DND-41 (cell line): ENCODE measurements around the gene UBXN4.
"Not testable (repeated sequence)": the region's sequence is repeated elsewhere in the genome, so short reads cannot be mapped to it uniquely, and the experiment has no call there.

Experiments
- ATAC-seq: fragments of 200-7000 bp; cut with Tn5 transposase; 3 replicates; pipeline ENCODE4 v1.9.1; 2021; ENCODE audit warnings: low read depth; ENCODE audit not compliant: insufficient read depth
- DNase-seq: peaks from one replicate; pipeline ENCODE4 v3.0.0-alpha.2; 2020
- H2AFZ ChIP-seq: 2 replicates; pipeline ENCODE4 v1.6.0; 2012; ENCODE audit warnings: low read depth, low read length
- H3K27ac ChIP-seq: 2 replicates; pipeline ENCODE4 v1.5.1; 2012; ENCODE audit warnings: low read length, inconsistent platforms
- H3K27me3 ChIP-seq: fragments of 200-600 bp; sonication (generic); 2 replicates; pipeline ENCODE4 v1.6.0; 2012; ENCODE audit warnings: low read length, mild to moderate bottlenecking, inconsistent platforms; ENCODE audit not compliant: insufficient read depth, poor library complexity
- H3K36me3 ChIP-seq: 2 replicates; pipeline ENCODE4 v1.5.1; 2012; ENCODE audit warnings: low read length, inconsistent platforms; ENCODE audit not compliant: insufficient read depth
- H3K4me1 ChIP-seq: 2 replicates; pipeline ENCODE4 v1.5.1; 2012; ENCODE audit warnings: mild to moderate bottlenecking, low read length; ENCODE audit not compliant: insufficient read depth
- H3K4me2 ChIP-seq: 2 replicates; pipeline ENCODE4 v1.6.0; 2012; ENCODE audit warnings: mild to moderate bottlenecking, moderate library complexity, low read length, inconsistent platforms; ENCODE audit not compliant: insufficient read depth
- H3K4me3 ChIP-seq, 2 experiments: fragments of 200-600 bp in 1 of 2; shearing (Covaris generic) in 1 of 2; 2 replicates each; pipeline ENCODE4 v1.5.1; 2012 to 2016; ENCODE audit warnings: inconsistent platforms in 2 of 2, low read length in 2 of 2, mild to moderate bottlenecking in 2 of 2, low read depth in 1 of 2, moderate library complexity in 1 of 2
- H3K79me2 ChIP-seq: 2 replicates; pipeline ENCODE4 v1.6.0; 2012; ENCODE audit warnings: low read length, inconsistent platforms; ENCODE audit not compliant: insufficient read depth
- H3K9ac ChIP-seq: 2 replicates; pipeline ENCODE4 v1.6.0; 2012; ENCODE audit warnings: low read depth, mild to moderate bottlenecking, inconsistent platforms, low read length, moderate library complexity
- H3K9me3 ChIP-seq: 2 replicates; pipeline ENCODE4 v1.5.1; 2012; ENCODE audit warnings: low read length, moderate library complexity, mild to moderate bottlenecking, inconsistent platforms; ENCODE audit not compliant: insufficient read depth, severe bottlenecking
- H4K20me1 ChIP-seq: 2 replicates; pipeline ENCODE4 v1.6.0; 2012; ENCODE audit warnings: low read length; ENCODE audit not compliant: insufficient read depth
- CTCF ChIP-seq: IDR thresholded peaks from 2 replicates; pipeline ENCODE4 v1.5.1; 2012; ENCODE audit warnings: borderline replicate concordance, low read length, moderate library complexity, mild to moderate bottlenecking; ENCODE audit not compliant: poor library complexity, severe bottlenecking; ENCODE audit errors: extremely low read depth
- EZH2 ChIP-seq: IDR thresholded peaks from 3 replicates; pipeline ENCODE4 v1.6.1; 2012; ENCODE audit warnings: borderline replicate concordance, low read depth, mild to moderate bottlenecking, moderate library complexity, low read length, inconsistent platforms; ENCODE audit not compliant: severe bottlenecking

Gene UBXN4

DNA sequence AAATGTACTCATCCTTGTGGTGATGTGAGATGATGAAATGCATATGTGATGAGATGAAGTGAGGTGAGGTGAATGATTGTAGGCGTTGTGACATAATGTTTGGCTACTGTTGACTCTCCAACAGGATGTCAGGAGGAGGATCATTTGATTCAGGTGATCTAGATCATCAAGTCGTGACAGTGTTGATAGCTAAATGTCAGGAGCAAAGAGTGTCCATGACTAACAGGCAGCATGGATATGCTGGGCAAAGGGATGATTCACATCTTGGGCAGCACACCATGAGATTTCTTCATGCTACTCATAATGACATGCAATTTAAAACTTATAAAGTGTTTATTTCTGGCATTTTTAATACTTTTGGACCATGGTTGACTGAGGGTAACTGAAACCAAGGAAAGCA lies 40.2 kb upstream of the UBXN4 start:
- no peaks in the 10 kb centered on the region for H3K9me3 ChIP-seq
- no peak overlapping the region for H3K4me2 ChIP-seq
- ATAC-seq (no peak), DNase-seq (no peak)
- H3K4me3 ChIP-seq: no peak overlapping the region
- H3K9ac ChIP-seq: no peak overlapping the region
- no peak overlapping the region for H2AFZ ChIP-seq
- no peaks in the 10 kb centered on the region for H4K20me1 ChIP-seq
- no peaks in the 10 kb centered on the region for H3K4me1 ChIP-seq
- no peaks in the 10 kb centered on the region for H3K79me2 ChIP-seq
- H3K27me3 ChIP-seq: no peaks in the 10 kb centered on the region
- peaks cover 16% of the 10 kb centered on the region; the same call in 1 of the 2 replicates for H3K36me3 ChIP-seq
- TF ChIP-seq CTCF (no peak), EZH2 (no peak)
- H3K27ac ChIP-seq: no peak overlapping the region

DNA sequence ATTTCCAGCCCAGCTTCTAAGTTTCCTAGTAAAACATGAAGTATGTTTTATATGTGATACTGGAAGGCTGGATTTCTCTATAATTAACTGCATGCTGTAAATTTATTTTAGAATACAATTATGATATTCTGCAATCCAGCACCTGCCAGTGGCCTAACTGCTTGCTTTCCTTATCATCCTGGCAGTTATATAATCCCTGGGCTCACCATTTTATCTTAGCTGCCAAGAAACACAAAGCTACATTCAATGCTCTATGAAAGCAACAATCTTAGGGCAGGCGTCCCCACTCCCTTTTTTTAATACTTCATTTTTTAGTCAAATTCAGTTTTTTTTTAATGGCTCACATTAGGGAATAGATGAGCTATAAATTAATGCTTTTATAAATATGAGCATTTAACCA lies 38.4 kb upstream of the UBXN4 start:
- no peaks in the 10 kb centered on the region for H3K27me3 ChIP-seq
- no peak overlapping the region for H3K4me3 ChIP-seq
- H3K79me2 ChIP-seq: no peaks in the 10 kb centered on the region
- TF ChIP-seq CTCF (no peak), EZH2 (no peak)
- no peaks in the 10 kb centered on the region for H3K9me3 ChIP-seq
- no peak overlapping the region for H3K9ac ChIP-seq
- no peaks in the 10 kb centered on the region for H4K20me1 ChIP-seq
- no peak overlapping the region for H3K4me2 ChIP-seq
- H3K4me1 ChIP-seq: no peaks in the 10 kb centered on the region
- no peak for DNase-seq
- peaks cover 16% of the 10 kb centered on the region; the same call in 1 of the 2 replicates for H3K36me3 ChIP-seq
- H3K27ac ChIP-seq: no peak overlapping the region
- no peak overlapping the region for H2AFZ ChIP-seq
- no peak for ATAC-seq

GRCh38 chr2:135704075-135704474 lies 37.6 kb upstream of the UBXN4 start:
- not testable (repeated sequence) for ATAC-seq, H4K20me1 ChIP-seq, DNase-seq, H3K9me3 ChIP-seq, H3K27ac ChIP-seq, H3K4me2 ChIP-seq, H3K4me1 ChIP-seq, H3K27me3 ChIP-seq, H3K4me3 ChIP-seq, H3K79me2 ChIP-seq, H3K9ac ChIP-seq, H2AFZ ChIP-seq
- peaks cover 16% of the 10 kb centered on the region; the same call in 1 of the 2 replicates for H3K36me3 ChIP-seq

GRCh38 chr2:135708159-135708558 lies 33.5 kb upstream of the UBXN4 start:
- Histone ChIP-seq H3K4me3 (no peak overlapping the region), H4K20me1 (no peaks in the 10 kb centered on the region), H3K27me3 (no peaks in the 10 kb centered on the region), H3K4me2 (no peak overlapping the region), H3K9me3 (no peaks in the 10 kb centered on the region), H3K4me1 (no peaks in the 10 kb centered on the region), H3K9ac (no peak overlapping the region), H3K27ac (no peak overlapping the region), H3K36me3 (peaks cover 33% of the 10 kb centered on the region), H3K79me2 (no peaks in the 10 kb centered on the region), H2AFZ (no peak overlapping the region)
- ATAC-seq (no peak), DNase-seq (no peak)
- no peak for TF ChIP-seq CTCF
- TF ChIP-seq EZH2: no peak
